ENCODE measurements around the gene SSC5D.
"Not testable (repeated sequence)": the region's sequence is repeated elsewhere in the genome, so short reads cannot be mapped to it uniquely, and the experiment has no call there.

Gene SSC5D

DNA sequence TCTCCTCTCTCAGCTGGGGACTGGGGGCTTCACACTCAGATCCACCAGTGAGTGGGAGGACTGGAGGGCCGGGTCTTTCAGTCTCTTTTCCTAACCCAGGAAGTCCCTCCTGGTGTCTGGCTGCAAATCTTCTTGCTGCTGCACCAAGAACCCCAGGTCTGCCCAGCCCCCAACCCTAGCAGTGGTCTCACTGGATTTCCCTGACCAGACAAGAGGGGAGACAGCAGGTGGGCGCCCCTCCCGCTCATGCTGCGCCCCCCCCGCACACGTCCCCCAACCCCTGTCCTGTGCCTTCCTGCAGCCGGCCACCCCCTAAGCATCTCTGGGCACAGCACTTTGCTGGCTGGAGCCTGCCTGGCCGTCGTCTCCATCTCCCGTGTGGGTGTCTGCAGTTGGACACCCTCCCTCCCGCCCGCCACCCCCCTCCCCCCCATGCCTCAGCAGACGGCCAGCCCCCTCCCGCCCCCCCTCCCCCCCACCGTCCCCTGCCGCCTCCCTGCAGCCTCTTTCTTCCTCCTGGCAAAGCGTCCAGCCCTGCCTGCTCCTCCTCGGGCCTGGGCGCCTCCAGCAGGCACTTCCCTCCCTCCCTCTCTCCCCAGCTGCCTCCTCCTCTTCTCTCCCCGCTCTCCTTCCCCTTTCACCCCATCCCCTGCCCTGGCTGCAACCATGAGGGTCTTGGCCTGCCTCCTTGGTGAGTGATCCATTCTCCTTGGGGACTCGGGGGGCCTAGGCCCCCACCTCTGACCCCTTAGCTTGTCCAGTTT lies at the start of gene SSC5D:
TSS of gene SSC5D (plus strand) at position 513 of the 764 bp plus-strand sequence. CDS start at position 667, 154 bp downstream.
- DNase-seq = no peak

DNA sequence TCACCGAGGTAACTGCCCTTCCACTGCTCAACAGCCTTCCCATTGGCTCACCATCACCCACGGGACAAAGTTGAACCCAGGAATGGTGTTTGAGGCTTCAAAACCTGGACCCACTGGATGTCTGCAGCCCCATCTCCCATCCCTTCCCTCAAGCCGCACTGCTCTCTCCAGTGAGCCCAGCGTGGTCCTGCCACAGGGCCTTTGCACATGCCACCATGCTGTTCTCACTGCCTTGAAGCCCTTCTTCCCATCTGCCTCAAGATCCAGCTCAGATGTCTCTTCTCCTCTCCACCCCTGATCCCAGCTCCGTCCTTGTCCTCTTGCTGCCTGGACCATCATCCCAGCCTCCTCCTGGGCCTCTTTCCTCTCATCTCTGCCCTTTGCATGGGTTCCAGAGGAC lies 49.2 kb upstream of the SSC5D start:
- no peak for DNase-seq

DNA sequence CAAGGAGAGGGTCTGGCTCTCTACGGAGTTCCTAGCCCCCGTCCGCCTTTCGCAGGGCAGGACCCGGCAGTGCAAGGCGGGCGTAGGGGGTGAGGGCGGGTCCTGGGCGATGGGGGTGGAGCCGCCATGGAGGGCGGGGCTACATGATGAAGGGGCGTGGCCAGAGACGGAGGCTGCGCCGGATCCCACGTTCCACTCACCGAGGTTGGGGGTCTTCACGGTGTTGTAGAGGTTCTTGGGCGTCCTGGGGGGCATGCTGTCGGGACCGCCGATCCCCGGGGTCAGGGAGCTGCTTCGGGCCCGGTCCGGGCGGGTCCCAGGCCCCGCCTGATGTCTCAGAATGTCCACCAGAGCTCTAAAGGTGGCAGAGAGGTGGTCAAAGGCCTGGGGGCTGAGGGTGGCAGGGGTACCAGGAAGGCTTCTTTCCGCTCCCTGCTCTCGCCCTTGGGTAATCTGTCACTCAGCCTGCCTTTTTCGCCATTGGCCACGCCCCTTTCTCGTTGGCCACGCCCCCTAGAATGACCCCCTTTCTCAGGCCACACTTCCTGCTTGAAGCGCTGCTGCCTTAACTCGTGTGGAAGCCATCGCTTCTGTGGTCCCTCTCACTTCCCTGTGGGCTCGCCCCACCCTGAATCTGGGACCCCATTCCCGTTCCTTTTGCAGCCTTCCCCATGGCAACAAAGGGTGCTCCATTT lies 47.7 kb upstream of the SSC5D start:
- DNase-seq = no peak

DNA sequence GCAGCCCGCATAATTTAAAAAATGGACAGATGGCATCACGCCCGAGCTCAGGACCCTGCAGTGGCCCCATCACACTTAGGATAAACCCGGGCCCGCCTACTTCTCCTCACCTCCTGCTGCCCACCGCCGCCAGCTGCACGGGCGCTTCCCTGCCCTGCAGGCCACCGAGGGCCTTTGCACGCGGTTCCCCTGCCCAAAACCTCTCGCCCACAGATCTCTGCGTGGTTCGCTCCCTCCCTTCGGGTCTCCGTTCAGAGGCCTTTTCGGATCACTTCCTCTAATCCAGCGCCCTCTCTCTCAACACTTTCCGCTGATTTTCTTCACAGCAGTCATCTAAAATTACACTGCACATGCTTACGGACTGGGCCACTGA lies 46.9 kb upstream of the SSC5D start:
- no peak for DNase-seq

DNA sequence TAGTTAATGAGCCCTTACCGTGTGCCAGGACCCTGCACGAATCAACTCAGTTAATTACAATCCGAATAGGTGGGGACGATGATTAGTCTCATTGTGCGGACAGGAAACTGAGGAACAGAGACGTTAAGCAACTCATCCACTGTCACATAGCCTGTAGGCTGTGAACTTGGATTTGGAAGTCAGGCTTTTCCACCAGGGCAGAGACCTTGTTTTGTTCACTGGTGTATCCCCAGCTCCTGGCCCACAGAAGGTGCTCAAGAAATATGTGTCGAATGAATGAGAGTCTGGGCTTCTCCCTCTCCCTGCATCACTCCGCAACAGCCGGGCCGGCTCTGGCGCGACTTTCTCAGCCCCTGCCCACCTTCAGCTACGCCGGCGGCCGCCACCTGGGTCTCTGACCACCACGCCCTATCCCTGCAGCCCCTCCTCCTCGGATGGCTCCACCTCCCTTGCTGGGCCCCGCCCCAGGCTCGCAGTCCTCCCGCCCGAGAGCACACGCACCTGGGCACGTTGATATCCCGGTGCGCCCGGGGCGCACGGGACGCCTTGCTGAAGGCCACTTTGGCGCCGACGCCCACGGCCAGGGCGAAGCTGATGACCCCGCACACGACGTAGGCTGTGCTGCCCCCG lies 46.4 kb upstream of the SSC5D start:
- no peak for DNase-seq

DNA sequence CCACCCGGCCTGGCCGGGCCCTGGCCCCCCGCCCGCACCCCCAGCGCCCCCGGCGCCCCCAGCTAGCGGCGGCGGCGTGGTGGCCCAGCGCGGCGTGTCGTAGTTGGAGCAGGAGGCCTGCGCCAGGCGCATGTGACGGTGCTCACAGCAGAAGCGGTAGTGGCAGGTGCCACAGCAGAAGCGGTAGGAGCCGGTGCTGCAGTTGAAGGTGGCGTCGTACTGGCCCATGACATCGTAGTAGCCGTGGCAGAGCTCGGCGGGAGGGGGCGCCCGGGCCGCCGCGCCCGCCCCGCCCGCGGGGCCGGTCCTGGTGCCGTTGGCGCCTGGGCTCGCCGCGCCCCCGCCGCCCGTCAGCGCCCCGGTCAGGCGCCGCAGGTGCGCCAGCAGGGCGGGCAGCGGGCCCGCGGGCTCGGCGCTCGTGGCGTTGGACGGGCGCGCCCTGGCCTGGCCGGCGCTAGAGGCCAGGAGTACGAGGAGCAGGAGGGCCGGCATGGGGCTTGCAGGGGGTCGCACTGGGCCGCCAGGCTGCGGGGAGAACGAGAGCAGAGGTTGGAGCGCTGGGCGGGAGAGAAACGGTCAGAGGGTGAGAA lies 45.8 kb upstream of the SSC5D start:
- DNase-seq = no peak

DNA sequence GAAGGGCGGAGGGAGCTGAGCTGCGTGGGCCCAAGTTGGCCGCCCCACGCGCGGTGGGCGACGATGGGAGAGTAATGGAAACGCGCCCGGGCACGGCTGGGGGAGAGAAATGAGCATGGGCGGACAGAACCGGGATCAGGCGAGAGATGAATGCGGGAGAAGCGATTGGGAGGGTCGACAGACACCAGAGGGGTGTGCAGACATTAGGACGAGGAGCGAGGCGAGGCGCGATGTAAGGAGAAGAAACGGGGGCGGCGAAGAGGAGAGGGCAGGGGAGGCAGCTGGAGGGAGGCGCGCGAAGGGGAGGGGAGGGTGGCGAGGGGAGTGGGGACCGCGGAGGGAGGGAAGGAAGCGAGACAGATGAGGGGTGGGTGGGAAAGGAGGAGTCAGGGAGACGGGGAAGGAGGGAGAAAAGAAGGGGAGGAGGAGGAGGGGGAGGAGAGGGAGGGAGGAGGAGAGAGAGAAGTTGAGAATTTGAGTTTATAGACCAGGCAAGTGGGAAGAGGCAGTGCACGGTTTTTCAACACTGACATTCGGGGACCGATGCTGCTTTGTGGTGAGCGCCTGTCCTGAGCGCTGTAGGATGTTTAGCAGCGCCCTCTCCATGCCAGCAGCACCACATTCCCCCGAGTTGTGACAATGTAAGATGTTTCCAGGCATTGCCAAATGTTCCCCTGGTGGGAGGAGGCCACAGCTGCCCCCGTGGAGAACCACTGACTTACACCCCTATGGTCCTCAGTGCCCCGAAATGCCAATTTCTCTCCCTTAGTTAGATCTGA lies 45.0 kb upstream of the SSC5D start, which contains the start of gene SHISA7:
TSS of gene SHISA7 (minus strand) at position 256 of the 779 bp plus-strand sequence. CDS start 437 bp downstream, outside the sequence.
- no peak for DNase-seq

DNA sequence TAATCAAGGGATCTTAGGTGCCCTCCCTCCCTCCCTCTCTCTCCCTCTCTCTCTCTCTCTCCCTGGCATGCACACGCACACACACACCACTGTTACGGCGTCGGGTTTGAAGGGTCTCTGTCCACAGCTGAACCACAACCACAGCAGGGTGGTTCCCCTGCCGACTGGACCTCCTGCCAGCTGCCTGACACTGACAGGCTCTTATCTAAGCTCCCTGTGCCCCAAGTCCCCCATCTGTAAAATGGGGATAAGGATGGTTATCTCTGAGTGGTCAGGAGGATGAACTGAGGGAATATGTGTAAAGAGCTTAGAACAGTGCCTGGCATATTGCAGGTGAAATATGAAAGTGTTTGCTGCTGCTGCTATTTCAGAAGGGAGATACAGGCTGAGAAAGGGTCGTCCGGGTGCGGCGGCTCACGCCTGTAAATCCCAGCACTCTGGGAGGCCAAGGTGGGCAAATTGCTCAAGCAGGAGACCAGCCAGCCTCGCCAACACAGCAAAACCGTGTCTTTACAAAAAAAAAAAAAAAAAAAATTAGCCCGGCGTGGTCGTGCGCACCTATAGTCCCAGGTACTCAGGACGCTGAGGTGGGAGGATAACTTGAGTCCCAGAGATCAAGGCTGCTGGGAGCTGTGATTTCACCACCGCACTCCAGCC lies 44.3 kb upstream of the SSC5D start:
- DNase-seq = no peak

DNA sequence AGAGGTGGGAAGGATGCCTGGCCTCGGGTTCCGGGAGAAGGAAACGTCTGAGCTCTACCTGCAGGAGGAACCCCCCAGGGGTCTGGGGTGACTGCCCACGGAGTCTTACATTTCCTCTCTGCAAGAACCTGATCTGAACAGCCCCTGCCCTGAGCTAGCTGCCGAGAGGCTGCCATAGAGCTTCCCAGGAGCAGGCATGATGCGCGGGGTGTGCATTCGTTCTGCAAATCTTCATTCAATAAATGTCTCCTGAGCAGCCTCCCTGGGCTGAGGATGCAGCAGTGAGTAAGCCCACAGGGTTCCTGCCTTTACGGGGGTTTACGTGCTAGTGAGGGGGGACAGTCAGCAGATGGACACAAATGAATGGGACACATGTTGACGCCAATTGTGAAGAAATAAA lies 43.6 kb upstream of the SSC5D start:
- DNase-seq = no peak

DNA sequence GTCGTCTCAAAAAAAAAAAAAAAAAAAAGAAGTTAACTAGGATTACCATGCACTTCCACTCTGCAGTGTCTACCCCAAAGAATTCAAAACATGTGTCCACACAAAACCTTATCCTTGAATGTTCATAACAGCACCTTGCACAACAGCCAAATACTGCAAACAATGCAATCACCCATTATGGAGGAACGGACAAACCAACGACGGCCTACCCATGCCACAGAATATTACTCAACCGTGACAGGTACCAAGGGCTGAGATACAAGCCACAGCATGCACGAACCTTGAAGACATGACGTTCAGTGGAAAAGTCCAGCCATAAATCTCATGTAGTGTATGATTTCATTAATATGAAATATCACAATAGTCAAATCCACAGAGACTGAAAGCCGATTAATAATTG lies 42.2 kb upstream of the SSC5D start:
- no peak for DNase-seq

DNA sequence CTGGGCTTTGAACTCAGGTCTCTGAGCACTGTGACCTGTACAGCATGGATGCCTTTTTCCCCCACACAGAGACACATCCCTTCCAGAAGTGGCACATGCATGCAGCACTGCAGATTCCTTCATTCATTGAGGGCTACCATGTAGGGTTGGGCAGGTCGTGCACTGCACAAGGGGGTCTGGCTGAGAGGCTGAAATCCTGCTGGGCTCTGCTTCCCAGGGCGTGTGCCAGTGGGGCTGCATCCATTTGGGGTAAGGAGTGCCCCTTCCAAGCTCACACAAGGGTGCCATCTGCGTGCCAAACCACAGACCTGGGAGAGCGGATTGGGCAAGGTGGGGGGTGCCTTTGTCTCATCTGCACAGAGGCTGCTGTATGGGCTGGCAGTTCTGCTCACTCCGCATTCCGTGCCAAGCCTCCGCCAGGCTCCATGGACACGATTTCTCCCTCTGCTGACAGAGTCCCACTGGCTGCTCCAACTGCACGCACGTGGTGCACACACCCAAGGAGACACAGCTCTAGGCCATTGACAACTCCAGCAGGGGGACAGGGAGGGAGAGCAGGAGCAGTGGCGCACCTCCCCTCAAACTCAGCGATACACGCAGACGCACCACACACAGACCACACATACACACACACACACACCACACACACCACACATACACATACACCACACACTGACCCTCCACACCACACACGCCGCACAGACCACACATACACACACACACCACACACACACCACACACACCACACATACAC lies 40.6 kb upstream of the SSC5D start:
- DNase-seq = no peak

DNA sequence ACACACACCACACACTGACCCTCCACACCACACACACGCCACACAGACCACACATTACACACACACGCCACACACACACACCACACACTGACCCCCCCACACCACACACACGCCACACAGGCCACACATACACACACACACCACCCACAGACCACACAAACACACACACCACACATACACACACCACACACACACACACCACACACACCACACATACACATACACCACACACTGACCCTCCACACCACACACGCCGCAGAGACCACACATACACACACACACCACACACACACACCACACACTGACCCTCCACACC lies 40.1 kb upstream of the SSC5D start:
- DNase-seq = not testable (repeated sequence)

DNA sequence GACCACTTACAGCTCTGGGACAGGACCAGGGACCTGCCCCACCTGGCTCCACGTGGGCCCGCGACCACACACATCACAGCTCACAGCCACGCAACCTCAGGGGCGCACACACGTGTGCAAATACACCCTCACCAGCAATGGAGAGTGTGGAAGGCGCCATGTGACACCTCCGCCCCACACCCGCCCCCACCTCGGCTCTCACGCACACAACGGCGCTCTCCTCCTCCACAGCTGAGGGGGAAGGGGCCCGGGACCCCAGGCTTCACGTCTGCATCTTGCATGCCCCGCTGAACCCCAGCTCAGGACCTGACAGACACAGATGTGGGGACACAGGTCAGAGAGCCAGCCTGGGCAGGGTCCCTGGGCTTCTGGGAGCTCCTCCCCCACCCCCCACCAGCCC lies 38.8 kb upstream of the SSC5D start:
- DNase-seq = no peak

DNA sequence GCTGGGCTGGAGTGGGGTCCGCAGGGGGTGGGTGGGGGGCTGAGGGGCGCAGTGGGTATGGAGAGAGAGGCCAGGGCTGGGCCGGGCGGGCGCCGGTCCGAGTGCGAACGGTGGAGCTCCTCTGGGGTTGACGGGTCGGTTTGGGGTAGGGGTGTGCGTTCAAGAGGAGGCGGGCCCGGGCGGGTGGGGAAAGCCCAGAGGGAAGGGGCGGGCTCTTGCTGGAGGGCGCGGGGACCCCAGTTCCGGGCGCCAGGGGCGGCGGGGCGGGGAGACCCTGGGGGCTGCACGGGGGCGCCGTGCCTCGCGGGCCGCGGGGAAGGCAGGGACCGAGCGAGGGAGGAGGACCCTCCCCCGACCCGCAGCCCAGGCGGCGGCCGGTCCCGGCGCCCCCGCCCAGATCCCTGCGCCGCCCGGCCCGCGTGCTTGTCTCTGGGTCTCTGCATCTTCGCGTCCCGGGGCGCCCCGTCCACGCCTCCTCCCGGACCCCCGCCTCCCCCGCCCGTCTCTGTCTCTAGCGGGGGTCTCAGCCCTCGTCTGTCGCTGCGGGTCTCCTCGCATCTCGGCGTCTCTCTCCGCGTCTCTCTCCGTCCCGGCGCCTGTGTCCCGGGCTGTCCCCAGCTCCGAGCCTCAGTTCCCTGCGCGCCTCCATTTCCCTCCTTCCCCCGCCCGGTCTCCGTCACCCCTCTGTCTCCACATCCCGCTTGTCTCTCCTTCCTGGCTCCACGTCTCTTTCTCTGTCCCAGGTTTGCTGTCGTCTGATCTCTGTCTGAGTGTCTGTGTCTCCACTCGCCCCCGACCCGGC lies 36.9 kb upstream of the SSC5D start:
- DNase-seq = no peak

DNA sequence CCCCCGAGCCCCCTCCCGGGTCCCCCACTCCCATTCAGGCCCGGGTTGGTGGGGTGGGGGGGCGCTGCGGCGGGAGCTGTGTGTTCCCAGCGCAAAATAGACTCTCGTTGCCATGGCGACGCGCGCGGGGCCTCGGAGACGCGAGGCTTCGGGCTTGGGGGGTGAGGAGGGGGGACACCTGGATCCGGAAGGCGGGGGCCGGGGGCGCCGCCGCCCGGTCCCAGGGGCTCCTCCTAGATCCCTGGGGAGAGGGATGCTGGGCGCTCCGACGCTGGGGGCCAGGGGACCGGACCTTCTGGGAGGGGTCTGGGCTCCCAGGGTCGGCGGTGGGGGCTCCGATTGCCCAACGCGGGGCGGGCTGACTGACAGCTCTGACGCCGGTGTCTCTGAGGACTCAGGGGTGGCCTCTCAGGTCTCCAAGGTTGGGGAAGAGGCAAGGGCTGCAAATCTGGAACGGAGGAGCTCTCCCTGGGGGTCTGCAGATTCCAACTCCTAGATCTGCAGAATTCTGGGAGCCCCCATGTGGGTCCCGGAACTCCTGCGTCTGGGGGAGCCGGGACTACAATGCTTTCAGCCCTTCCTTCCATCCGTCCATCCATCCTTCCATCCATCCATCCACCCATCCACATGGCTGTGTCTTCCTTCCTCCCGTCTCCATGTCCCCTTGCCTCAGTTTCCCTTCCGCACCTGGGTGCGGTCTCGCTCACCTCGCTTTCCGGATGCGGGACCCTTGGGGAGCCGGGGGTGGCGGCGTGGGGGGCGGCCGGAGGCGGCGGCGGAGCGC lies 36.1 kb upstream of the SSC5D start:
- DNase-seq = no peak

DNA sequence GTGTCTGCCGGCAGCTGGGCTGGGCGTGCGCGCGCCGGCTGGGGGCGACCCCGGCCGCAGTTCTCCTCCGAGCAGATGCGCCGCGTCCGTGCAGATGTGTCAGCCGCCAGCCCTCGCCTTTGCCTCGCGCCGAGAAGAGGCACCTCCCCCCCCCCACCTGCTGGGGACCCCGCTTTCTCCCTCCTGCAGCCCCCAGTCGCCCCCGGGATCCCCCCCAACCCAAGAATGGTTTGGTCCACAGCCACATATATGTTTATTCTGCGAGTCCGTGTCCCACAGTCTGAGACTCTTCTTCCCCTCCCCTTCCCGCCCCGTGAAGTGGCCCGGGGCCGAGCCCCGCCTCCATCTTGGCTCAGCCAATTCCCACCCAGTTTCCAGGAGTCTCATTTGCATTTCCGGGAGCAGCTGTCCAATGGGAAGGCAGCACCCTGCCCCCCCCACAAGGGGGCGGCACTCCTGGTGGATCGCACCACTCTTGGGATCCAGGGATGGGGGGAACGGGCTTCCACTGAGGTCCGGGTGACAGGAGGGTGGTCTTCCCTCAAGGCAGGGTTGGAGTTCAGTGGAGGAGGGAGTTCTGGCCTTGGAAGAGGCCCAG lies 35.4 kb upstream of the SSC5D start:
- peak; percentile 86 for DNase-seq

DNA sequence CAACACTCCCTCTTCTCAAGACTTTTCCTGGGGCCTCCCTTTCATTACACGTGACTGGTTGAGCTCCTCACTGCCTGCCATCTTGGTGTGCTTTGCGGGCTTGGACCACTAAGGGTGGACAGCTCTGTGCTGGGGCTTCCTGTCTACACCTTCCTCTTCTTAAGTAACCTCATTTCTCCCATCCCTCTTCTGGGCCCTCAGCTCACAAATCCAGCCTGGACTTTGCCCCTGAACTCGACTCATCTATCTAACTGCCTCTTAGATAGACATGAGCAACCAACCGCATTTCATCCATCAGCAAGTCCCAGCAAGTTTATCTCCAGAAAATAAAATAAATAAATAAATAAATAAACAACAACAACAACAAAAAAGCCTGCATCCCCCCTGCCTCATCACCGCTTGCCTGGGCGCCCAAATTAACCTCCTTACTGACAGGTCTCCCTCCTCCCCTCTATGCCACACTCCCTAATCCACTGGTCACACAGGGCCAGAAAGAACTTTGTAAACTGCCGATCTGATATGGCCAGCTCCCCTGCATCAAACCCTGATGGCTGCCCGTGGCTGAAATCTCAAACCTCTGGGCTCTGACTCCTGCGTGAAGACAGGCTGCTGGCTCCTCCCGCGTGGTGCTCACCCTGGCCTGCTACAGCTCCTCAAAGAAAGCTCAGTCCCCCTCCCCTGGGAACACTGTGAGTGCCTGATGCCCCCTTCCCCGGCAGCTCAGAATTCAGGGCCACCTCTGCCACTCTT lies 34.5 kb upstream of the SSC5D start:
- DNase-seq = no peak

DNA sequence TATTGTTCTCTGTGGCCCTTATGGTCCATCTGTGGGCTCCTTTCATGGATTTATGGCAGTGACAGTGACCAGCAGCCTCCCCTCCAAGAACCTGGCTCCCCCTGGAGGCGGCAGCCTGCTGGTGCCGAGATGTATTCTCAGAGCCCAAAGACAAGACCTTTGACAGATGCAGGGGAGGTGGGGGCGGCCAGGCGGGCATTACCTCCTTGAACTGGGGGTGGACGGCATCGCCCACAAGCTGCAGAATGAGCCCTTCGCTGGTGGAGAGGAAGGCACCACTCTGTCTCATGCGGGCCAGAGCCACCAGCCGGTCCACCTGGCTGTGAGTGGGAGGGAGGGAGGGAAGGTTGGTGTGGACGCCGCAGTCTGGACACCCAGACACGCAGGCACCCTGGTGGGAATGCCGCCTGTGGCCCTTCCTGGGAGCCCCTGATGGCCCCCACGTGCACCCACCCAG lies 33.4 kb upstream of the SSC5D start:
- DNase-seq = peak; percentile 20

All from SHP77 treated with DMSO at 0.1 percent for 48 hours (cell line).